Heart right ventricle (tissue), 16 donors: ENCODE results near the gene SORCS3. TPM values are rescaled to one million over a fixed set of nuclear protein-coding genes. Genes with fewer than 3 reads are reported as not detected.

Source experiments
- ATAC-seq, 8 donors: fragments of 200-7000 bp; cut with Tn5 transposase; one replicate each; pipeline ENCODE4 v1.9.1; 2020; ENCODE audit warnings: mild to moderate bottlenecking in 8 of 8, moderate library complexity in 8 of 8, moderate number of reproducible peaks in 1 of 8
- DNase-seq, 2 donors: peaks; one replicate each; pipeline ENCODE4 v3.0.0-alpha.2; 2020
- H3K27ac ChIP-seq, 10 donors: fragments of 200-600 bp; sonication (generic) in 2 of 10; one replicate each; pipeline versions ENCODE4 v1.5.0 to v1.8.0; 2020 to 2022; ENCODE audit warnings: mild to moderate bottlenecking in 3 of 10
- H3K27me3 ChIP-seq, 7 donors: fragments of 200-600 bp; one replicate each; pipeline ENCODE4 v1.8.0; 2021 to 2022; ENCODE audit warnings: mild to moderate bottlenecking in 2 of 7
- H3K36me3 ChIP-seq, 9 donors: fragments of 200-600 bp; sonication (generic) in 1 of 9; one replicate each; pipeline versions ENCODE4 v1.5.0 to v1.8.0; 2020 to 2022; ENCODE audit warnings: mild to moderate bottlenecking in 2 of 9
- H3K4me1 ChIP-seq, 9 donors: fragments of 200-600 bp; sonication (generic) in 1 of 9; one replicate each; pipeline versions ENCODE4 v1.5.0 to v1.8.0; 2020 to 2022; ENCODE audit warnings: mild to moderate bottlenecking in 4 of 9
- H3K4me3 ChIP-seq, 10 donors: fragments of 200-600 bp; sonication (generic) in 2 of 10; one replicate each; pipeline versions ENCODE4 v1.5.0 to v1.8.0; 2020 to 2022; ENCODE audit warnings: mild to moderate bottlenecking in 7 of 10, moderate library complexity in 2 of 10
- H3K9me3 ChIP-seq, 11 donors: fragments of 200-600 bp in 10 of 11; sonication (generic) in 2 of 11; one replicate each; pipeline versions ENCODE4 v1.5.0 to v1.8.0; 2013 to 2022; ENCODE audit warnings: mild to moderate bottlenecking in 2 of 11, control low read depth in 1 of 11, moderate library complexity in 1 of 11
- WGBS, 2 donors: extraction: QIAGEN DNeasy Blood & Tissue Kit; methylation state at CpG; one replicate each; pipeline ENCODE4 v1.1.7; 2013; ENCODE audit warnings: inconsistent platforms in 1 of 2; 5-methylcytosine and 5-hydroxymethylcytosine counted together
- intact Hi-C, 10 donors: fragments of 100-400 bp; cut with DNase I; formaldehyde crosslinking; loops; one replicate each; pipeline versions ENCODE4 v1.11.1 to v1.14.2; 2022
- polyA plus RNA-seq, 2 donors: library from polyadenylated mRNA; stranded (reverse); fragments of 200-250 nt; gene quantifications; one replicate each; pipeline ENCODE4 v1.2.3, GENCODE V29; 2013
- total RNA-seq, 10 donors: library from RNA; stranded (reverse); fragmentation: NEBNext Ultra II Directional in 3 of 10; extraction: Animal tissue kit (Norgen Biotek cat#: 25700) in 3 of 10; gene quantifications; one replicate each; pipeline versions ENCODE4 v1.2.1 to v1.2.4, GENCODE V29; 2021 to 2023
- TF ChIP-seq, protein P1 (sequence below), 9 donors: fragments of 200-600 bp; sonication (generic) in 2 of 9; IDR thresholded peaks; one replicate each; pipeline versions ENCODE4 v1.5.0 to v1.8.0; 2021 to 2022; ENCODE audit warnings: antibody characterized with exemption in 9 of 9, mild to moderate bottlenecking in 5 of 9, moderate library complexity in 1 of 9
- donor health status: Arrhythmogenic right ventricular cardiomyopathy.
- donor health status: ischemic (EF 13 %, LVEDD 7.1; RV severe dilation, severe dysfunction).
- donor health status: healthy with polysubstance abuse.
- donor health status: DM: no; HTN: yes; CAD: no.
- donor health status: DM: no; HTN: no; CAD: no.
- donor health status: ischemic (EF 25% LVEDD 6.9; RV normal size, moderate dysfunction).
- donor health status: ischemic (EF 25% LVEDD 5.7; RV mildly dilated, moderate dysfunction).
- donor health status: healthy.
- donor health status: DM: yes; HTN: yes; CAD: no.
- donor health status: Ischemic cardiomyopathy.
- donor health status: ischemic (EF 35%, LVEDD 5.7; RV mildly dilated, moderate dysfunction).
- donor health status: nonischemic (EF 11% LVEDD 7.7; RV severe dilation, severe dysfunction).
- donor health status: DM: yes; HTN: yes; CAD: no.
- donor health status: PGD.
- donor health status: ischemic (EF 29% LVEDD 5.4; RV normal size, mild dysfunction).
- donor health status: nonischemic (EF 23%, LVEDD 6.1; RV moderate dilation, normal function).

SORCS3 gene
- total and polyA plus RNA-seq, 12 donors: 0.01 to 0.09 (median 0.05) TPM; not detected in 4

- DNase-seq: no peak
- intact Hi-C loops: no loop called here
- WGBS, 2 donors: 94% methylated on average over 1 of the region's 1 CpG
- Histone ChIP-seq H3K4me3 (no peak overlapping the region), H3K36me3 (no peaks in the 10 kb centered on the region), H3K27me3 (peaks cover 0 to 9% (median 0%) of the 10 kb centered on the region in 7 donors), H3K27ac (no peak overlapping the region), H3K4me1 (no peaks in the 10 kb centered on the region), H3K9me3 (no peaks in the 10 kb centered on the region)
- ATAC-seq: no peak
- TF ChIP-seq, protein P1, sequence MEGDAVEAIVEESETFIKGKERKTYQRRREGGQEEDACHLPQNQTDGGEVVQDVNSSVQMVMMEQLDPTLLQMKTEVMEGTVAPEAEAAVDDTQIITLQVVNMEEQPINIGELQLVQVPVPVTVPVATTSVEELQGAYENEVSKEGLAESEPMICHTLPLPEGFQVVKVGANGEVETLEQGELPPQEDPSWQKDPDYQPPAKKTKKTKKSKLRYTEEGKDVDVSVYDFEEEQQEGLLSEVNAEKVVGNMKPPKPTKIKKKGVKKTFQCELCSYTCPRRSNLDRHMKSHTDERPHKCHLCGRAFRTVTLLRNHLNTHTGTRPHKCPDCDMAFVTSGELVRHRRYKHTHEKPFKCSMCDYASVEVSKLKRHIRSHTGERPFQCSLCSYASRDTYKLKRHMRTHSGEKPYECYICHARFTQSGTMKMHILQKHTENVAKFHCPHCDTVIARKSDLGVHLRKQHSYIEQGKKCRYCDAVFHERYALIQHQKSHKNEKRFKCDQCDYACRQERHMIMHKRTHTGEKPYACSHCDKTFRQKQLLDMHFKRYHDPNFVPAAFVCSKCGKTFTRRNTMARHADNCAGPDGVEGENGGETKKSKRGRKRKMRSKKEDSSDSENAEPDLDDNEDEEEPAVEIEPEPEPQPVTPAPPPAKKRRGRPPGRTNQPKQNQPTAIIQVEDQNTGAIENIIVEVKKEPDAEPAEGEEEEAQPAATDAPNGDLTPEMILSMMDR (IDR thresholded peaks at IDR 0.05): no peak
Measured at GRCh38 chr10:104802941-104803340, 161.9 kb downstream of the SORCS3 start.

DNA sequence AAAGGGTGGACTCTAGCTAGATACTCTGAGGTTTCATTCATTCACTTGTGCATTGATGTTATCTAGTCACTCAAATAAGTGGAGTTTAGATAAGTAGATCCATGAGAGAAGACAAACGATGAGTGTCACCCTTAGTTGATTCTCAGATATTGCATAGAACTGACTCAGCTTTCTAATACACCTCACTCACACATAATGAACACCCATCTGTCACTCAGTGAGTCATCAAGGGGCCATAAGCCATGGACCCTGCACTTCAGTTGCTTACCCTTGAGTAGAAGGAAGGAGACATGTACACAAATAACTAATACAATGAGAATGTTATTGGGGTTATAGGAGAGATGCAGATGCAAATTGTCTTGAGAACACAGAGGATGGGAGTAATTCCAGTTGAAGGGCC lies 163.8 kb downstream of the SORCS3 start:
- ATAC-seq (no peak), DNase-seq (no peak)
- Histone ChIP-seq H3K4me1 (no peaks in the 10 kb centered on the region), H3K27me3 (peaks cover 0 to 9% (median 0%) of the 10 kb centered on the region in 7 donors), H3K27ac (no peak overlapping the region), H3K36me3 (no peaks in the 10 kb centered on the region), H3K4me3 (no peak overlapping the region), H3K9me3 (peaks cover 0 to 9% (median 0%) of the 10 kb centered on the region in 11 donors)
- intact Hi-C loops: no loop called here
- TF ChIP-seq, protein P1 (IDR thresholded peaks at IDR 0.05): no peak
- WGBS, 2 donors: 73 to 79% methylated on average over 1 of the region's 1 CpG

DNA sequence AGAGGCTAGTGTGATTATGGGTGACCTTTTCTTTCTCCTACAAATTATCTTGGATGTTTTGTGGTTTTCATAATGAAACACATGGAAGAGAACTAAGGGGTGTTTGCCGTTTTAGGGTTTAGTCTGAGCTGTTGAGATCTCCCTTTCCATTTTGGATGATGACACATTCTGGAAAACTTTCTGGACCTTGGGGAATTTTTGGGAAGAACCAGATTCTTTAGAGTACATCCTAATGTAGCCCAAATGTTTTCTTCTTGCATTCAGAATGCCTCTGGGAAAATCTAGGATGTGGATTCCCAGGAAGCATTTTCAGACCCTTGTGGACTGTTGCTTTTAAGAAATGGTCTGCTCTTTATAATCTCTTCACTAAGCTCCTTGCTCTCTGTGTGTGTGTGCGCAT lies 165.7 kb downstream of the SORCS3 start:
- intact Hi-C loops: no loop called here
- WGBS, 2 donors: 83 to 91% methylated on average over 2 of the region's 2 CpGs
- no peak overlapping the region for H3K27ac ChIP-seq
- no peaks in the 10 kb centered on the region for H3K4me1 ChIP-seq
- peaks cover 0 to 9% (median 0%) of the 10 kb centered on the region in 11 donors for H3K9me3 ChIP-seq
- H3K36me3 ChIP-seq: no peaks in the 10 kb centered on the region
- DNase-seq (no peak), ATAC-seq (no peak)
- TF ChIP-seq, protein P1 (IDR thresholded peaks at IDR 0.05): no peak
- peaks cover 0 to 9% (median 0%) of the 10 kb centered on the region in 7 donors for H3K27me3 ChIP-seq
- no peak overlapping the region for H3K4me3 ChIP-seq

- H3K4me1 ChIP-seq: no peaks in the 10 kb centered on the region
- no peaks in the 10 kb centered on the region for H3K36me3 ChIP-seq
- no peak for ATAC-seq
- TF ChIP-seq, protein P1 (IDR thresholded peaks at IDR 0.05): no peak
- WGBS, 2 donors: 74 to 77% methylated on average over 7 of the region's 7 CpGs
- peaks cover 0 to 9% (median 0%) of the 10 kb centered on the region in 7 donors for H3K27me3 ChIP-seq
- no peak overlapping the region for H3K4me3 ChIP-seq
- H3K9me3 ChIP-seq: peaks cover 0 to 9% (median 0%) of the 10 kb centered on the region in 11 donors
- DNase-seq: no peak
- no peak overlapping the region for H3K27ac ChIP-seq
- intact Hi-C loops: no loop called here
Measured at GRCh38 chr10:104807581-104808310, 166.7 kb downstream of the SORCS3 start.
